Medulla oblongata (tissue), 1 donor: Measurements from ENCODE around the gene CEP112.
"Not testable (repeated sequence)": the region's sequence is repeated elsewhere in the genome, so short reads cannot be mapped to it uniquely, and the experiment has no call there.

ENCODE experiments used
- DNase-seq: peaks from one replicate; pipeline ENCODE4 v3.0.0-alpha.2; 2015; ENCODE audit errors: extremely low spot score

CEP112 gene

DNA sequence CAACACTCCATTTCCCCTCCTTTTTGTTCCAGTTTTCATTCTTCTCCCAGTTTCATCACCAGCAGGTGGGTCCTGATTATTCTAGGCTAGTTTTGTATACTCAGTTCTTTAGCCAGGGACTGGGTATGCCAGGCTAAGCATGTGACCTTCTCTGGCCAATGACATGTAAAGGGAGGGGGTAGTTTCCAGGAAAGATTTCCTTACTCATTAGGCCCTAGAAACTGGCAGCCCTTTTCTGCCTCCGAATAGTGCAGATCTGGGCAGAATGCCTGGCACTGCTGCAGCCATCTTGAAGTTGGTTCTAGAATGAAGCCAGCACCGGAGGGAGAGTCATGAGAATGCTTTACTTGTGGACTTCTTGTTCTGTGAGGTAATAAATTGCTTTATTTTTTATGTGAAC lies 503.6 kb downstream of the CEP112 start:
- DNase-seq = peak; percentile 17

- DNase-seq = no peak
These were observed 506.8 kb downstream of the CEP112 start for GRCh38 chr17:65685110-65685509.

DNA sequence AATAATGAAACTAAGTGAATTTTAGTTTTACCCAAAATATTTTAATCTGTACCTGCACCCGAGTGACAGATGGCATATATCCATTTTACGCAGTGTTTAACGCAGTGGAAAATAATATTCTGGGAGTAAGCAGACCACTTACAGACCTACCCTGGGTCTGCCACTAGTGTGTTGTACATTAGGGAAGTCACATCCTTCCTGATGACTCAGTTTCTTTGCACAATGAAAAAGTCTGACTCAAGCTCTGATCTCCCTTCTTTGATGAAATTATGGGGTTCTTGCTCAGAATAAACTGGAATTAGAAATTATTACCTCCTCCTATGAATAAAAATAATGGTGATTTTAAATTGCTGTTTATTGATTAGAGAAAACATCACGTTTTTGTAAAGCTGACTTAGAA lies 507.3 kb downstream of the CEP112 start:
- DNase-seq = no peak

- no peak for DNase-seq
These were observed 508.5 kb downstream of the CEP112 start for GRCh38 chr17:65683428-65683827.

- not testable (repeated sequence) for DNase-seq
These were observed 510.2 kb downstream of the CEP112 start for GRCh38 chr17:65681763-65682162.

DNA sequence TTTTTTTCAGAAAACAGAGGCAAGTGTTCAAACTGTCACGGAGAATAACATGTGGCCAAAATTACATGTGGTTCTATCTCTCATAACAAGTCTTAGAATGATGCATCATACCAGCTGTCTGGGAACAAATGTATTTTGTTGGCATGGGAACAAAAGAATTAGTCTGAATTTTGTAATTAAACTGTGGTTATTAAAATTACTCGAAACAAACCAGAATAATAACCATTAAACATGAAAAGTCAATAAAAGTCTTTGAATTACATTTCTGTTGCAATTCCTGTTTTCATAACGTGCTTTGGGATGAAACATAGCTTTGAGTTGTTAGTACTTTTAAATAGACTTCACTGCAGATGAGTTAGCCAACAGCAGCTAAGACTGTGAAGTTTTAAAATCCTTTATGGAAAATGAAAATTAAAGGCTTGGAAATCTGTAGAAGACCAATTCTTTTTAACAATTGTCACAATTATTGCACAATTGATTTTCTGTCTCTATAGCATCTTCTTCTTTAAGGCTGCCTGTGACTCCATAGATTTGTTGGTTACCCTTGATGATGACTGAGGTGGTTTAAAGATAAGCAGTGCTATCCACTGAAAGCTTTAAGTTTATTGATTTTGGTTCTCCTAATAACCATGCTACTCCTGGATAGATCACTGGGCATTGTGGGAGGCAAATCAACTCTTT lies 512.6 kb downstream of the CEP112 start:
- no peak for DNase-seq

DNA sequence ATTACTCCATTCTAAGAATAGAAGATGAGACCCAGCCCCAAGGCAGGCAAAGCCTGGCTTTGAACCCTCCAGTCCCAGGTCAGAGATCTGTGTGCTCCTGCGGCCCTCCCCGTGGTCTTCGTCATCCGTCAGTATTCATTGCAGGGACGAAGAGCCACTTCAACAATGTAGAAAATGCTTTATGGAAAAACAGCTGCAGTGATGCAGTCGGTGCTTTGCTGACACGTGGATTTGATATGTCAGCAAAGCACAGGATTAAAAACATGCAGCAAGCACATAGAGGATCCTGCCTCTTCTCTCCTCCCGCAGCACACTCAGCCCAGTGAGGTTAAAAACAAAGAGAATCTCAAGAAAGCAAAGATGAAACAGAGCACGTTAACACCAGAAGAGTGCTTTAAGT lies 513.4 kb downstream of the CEP112 start:
- DNase-seq = no peak

GRCh38 chr17:65677932-65678331 lies 514.0 kb downstream of the CEP112 start:
- no peak for DNase-seq

- no peak for DNase-seq
These were observed 517.5 kb downstream of the CEP112 start for GRCh38 chr17:65674246-65675045.

- no peak for DNase-seq
These were observed 521.1 kb downstream of the CEP112 start for GRCh38 chr17:65670667-65671371.

DNA sequence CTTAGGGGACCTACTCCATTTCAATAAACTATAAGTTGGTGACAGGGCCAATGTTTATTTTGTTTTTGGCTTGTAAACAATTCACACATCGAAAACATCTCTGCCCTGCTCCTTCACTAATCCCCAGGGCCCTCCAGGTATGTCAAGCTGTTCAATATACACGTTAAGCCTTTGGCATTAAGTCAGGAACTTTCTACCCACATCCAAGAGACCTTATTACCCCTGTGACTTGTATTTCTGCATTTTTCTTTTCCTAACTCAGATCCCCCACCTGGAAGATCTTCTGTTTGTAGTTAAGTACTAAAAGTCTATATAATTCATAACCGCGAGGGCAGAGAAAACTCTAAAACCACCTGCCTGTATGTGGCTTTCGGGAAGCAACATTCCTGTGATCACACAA lies 523.7 kb downstream of the CEP112 start:
- DNase-seq = no peak

GRCh38 chr17:65667656-65668055 lies 524.3 kb downstream of the CEP112 start:
- DNase-seq = no peak

GRCh38 chr17:65666876-65667321 lies 525.0 kb downstream of the CEP112 start:
- DNase-seq = no peak

GRCh38 chr17:65665966-65666365 lies 526.0 kb downstream of the CEP112 start:
- no peak for DNase-seq

DNA sequence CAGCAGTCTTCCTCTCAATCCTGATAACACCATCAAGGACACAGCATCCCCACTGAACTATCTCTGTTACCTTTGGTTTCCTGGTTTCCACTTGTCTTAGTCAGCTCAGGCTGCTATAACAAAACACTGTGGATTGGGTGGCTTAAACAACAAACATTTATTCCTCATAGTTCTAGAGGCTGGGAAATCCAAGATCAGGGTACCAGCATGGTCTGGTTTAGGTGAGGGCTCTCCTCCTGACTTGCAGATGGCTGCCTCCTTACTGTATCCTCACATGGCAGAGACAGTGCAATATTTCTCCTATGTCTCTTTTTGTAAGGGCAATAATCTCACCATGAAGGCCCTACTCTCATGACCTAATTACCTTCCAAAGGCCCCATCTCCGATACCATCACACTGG lies 527.2 kb downstream of the CEP112 start:
- DNase-seq = no peak

GRCh38 chr17:65664266-65664665 lies 527.7 kb downstream of the CEP112 start:
- no peak for DNase-seq

- DNase-seq = no peak
These were observed 529.7 kb downstream of the CEP112 start for GRCh38 chr17:65662196-65662595.

- DNase-seq = no peak
These were observed 531.0 kb downstream of the CEP112 start for GRCh38 chr17:65660947-65661346.

GRCh38 chr17:65660078-65660477 lies 531.9 kb downstream of the CEP112 start:
- no peak for DNase-seq

DNA sequence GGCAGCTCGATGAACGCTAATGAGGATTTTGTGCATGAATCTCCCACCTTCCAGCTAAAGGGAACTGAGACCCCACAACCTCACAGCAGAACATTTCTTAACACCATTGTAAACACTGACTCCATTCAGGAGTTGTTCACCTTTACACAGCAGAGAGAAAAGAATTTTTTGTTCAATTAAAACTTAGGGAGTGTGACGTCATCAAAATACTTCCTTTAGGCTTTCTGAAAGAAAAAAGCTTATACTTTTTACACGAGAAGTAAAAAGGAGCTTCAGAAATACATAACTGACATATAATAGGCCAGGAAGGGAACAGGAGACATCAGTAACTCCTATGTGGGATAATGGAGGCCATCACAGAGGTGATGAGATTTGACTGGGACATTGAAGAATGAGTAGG lies 532.4 kb downstream of the CEP112 start:
- no peak for DNase-seq

DNA sequence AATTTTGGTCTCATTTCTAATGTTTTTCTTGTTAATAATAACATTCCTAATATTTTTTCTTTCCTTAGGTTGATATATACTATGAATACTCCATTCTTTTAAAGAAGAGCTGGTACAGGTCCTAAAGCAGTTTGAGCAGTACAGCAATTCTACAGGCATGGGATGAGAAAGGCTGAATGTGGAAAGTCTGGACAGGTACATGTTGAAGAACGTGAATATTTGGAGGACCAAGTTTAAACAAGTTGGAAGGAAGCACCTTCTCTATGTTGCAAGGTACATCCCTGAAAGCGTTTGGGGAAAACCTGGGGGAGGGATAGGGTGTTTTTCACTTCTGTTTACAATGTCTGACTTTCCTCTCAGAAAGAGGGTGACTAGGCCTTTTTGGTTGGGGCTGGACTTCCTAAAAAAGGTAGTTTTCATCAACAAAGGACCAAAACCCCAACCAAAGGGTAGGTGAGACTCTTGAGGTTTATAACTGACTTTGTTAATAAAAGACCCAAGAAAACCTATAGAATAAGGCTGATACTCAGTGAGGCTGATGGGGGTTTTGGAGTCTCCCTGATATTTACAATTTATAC lies 534.6 kb downstream of the CEP112 start:
- DNase-seq = no peak
